ENCODE measurements around the gene RNF5.
A peak's percentile ranks its signal among the peaks of the same experiment; 100 is the strongest.
"Not testable (repeated sequence)": the region's sequence is repeated elsewhere in the genome, so short reads cannot be mapped to it uniquely, and the experiment has no call there.

Gene RNF5

DNA sequence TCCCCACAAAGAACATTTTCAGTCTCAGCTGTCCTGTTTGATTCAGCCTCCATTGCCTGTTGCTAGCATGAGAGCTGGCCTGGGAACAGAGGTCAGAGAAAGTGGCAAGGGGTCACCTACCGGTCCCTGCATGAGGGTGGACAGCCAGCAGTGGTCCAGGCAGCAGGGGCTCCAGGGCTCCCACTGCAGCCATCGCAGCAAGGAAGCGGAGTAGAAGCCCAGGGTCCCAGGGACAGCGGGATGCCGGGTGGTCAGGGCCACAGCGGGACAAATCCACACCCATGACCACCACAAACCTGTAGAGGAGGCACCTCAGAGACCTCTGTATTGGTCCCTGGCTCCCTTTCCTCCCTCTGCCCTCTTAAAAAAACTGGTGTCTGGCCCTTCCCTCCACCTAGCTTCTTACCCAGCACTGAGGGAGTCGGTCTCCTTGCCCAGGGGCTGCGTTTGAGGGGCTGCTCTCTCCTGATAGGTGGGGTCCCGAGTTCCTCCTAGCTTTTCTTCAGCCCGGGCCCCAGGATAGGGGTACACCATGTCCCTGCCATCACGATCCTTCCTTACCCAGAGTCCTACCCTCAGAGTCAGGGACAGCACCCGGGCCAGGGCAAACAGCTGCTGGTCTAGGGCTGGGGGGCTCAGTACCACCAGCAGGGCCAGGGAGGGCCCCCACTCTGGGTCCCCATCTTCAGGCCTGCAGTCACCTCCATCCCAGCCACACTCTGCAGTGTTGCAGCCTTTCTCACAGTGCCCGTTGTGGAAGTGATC lies 22.7 kb downstream of the RNF5 start:
- peaks cover 11% of the 10 kb centered on the region for H3K4me1 Mint-ChIP-seq
- H3K27ac Mint-ChIP-seq = no peak overlapping the region
- H3K9me3 Mint-ChIP-seq = no peaks in the 10 kb centered on the region
- no peaks in the 10 kb centered on the region for H3K27me3 Mint-ChIP-seq
- H3K4me3 Mint-ChIP-seq = no peak overlapping the region
- no peaks in the 10 kb centered on the region for H3K36me3 Mint-ChIP-seq

GRCh38 chr6:32202186-32202585 lies 24.0 kb downstream of the RNF5 start:
- no peak overlapping the region for H3K4me3 Mint-ChIP-seq
- no peaks in the 10 kb centered on the region for H3K27me3 Mint-ChIP-seq
- H3K4me1 Mint-ChIP-seq = peaks cover under 1% of the 10 kb centered on the region
- H3K9me3 Mint-ChIP-seq = no peaks in the 10 kb centered on the region
- H3K27ac Mint-ChIP-seq = no peak overlapping the region
- no peaks in the 10 kb centered on the region for H3K36me3 Mint-ChIP-seq

GRCh38 chr6:32203426-32204267 lies 25.4 kb downstream of the RNF5 start:
- no peaks in the 10 kb centered on the region for H3K9me3 Mint-ChIP-seq
- H3K27ac Mint-ChIP-seq = no peak overlapping the region
- no peaks in the 10 kb centered on the region for H3K4me1 Mint-ChIP-seq
- no peak overlapping the region for H3K4me3 Mint-ChIP-seq
- no peaks in the 10 kb centered on the region for H3K36me3 Mint-ChIP-seq
- no peaks in the 10 kb centered on the region for H3K27me3 Mint-ChIP-seq

- H3K36me3 Mint-ChIP-seq = no peaks in the 10 kb centered on the region
- no peaks in the 10 kb centered on the region for H3K27me3 Mint-ChIP-seq
- no peaks in the 10 kb centered on the region for H3K9me3 Mint-ChIP-seq
- no peak overlapping the region for H3K4me3 Mint-ChIP-seq
- no peaks in the 10 kb centered on the region for H3K4me1 Mint-ChIP-seq
- H3K27ac Mint-ChIP-seq = no peak overlapping the region
These were observed 26.1 kb downstream of the RNF5 start for GRCh38 chr6:32204268-32204715.

DNA sequence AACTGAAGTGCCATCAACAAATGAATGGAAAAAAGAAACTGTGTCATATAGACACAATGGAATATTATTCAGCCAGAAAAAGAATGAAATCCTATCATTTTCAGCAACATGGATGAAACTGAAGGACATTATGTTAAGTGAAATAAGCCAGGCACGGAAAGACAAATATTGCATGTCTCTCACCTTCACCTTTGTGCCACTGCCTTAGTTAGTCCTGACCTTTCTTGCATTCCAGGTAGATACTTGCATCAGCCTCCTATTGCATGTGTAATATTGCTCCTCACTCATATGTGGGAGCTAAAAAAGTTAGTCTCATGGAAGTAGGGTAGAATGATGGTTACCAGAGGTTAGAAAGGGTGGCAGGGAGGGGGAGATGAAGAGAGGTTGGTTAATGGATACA lies 30.8 kb downstream of the RNF5 start:
- H3K4me3 Mint-ChIP-seq = no peak overlapping the region
- no peaks in the 10 kb centered on the region for H3K9me3 Mint-ChIP-seq
- H3K27ac Mint-ChIP-seq = peak overlapping the region; percentile 19
- H3K4me1 Mint-ChIP-seq = no peaks in the 10 kb centered on the region
- no peaks in the 10 kb centered on the region for H3K27me3 Mint-ChIP-seq
- H3K36me3 Mint-ChIP-seq = no peaks in the 10 kb centered on the region

- Mint-ChIP-seq H3K36me3 (no peaks in the 10 kb centered on the region), H3K9me3 (no peaks in the 10 kb centered on the region), H3K27ac (no peak overlapping the region), H3K27me3 (no peaks in the 10 kb centered on the region), H3K4me1 (no peaks in the 10 kb centered on the region), H3K4me3 (no peak overlapping the region)
These were observed 32.0 kb downstream of the RNF5 start for GRCh38 chr6:32210191-32210601.

DNA sequence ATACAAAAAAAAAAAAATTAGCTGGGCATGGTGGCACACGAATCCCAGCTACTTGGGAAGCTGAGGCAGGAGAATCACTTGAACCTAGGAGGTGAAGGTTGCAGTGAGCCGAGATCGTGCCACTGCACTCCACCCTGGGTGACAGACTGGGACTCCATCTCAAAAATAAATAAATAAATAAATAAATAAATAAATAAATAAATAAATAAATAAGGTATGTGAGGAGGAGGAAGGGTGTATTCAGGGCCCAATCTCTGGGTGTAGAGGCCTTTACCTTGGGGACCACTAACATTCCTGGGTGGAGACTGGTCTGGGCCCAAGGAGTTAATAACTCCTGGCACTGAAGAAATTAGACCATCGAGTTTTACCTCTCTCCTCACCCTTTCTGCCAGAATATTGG lies 33.2 kb downstream of the RNF5 start:
- not testable (repeated sequence) for H3K27me3 Mint-ChIP-seq, H3K27ac Mint-ChIP-seq, H3K4me1 Mint-ChIP-seq, H3K36me3 Mint-ChIP-seq, H3K9me3 Mint-ChIP-seq, H3K4me3 Mint-ChIP-seq

- no peaks in the 10 kb centered on the region for H3K36me3 Mint-ChIP-seq
- no peaks in the 10 kb centered on the region for H3K9me3 Mint-ChIP-seq
- H3K4me3 Mint-ChIP-seq = no peak overlapping the region
- no peak overlapping the region for H3K27ac Mint-ChIP-seq
- no peaks in the 10 kb centered on the region for H3K4me1 Mint-ChIP-seq
- H3K27me3 Mint-ChIP-seq = no peaks in the 10 kb centered on the region
These were observed 34.0 kb downstream of the RNF5 start for GRCh38 chr6:32212076-32212760.

GRCh38 chr6:32213649-32214048 lies 35.4 kb downstream of the RNF5 start:
- H3K9me3 Mint-ChIP-seq = no peaks in the 10 kb centered on the region
- no peaks in the 10 kb centered on the region for H3K36me3 Mint-ChIP-seq
- no peaks in the 10 kb centered on the region for H3K4me1 Mint-ChIP-seq
- H3K27me3 Mint-ChIP-seq = no peaks in the 10 kb centered on the region
- no peak overlapping the region for H3K4me3 Mint-ChIP-seq
- no peak overlapping the region for H3K27ac Mint-ChIP-seq

GRCh38 chr6:32214126-32214525 lies 35.9 kb downstream of the RNF5 start:
- no peaks in the 10 kb centered on the region for H3K36me3 Mint-ChIP-seq
- no peak overlapping the region for H3K27ac Mint-ChIP-seq
- H3K4me3 Mint-ChIP-seq = no peak overlapping the region
- H3K27me3 Mint-ChIP-seq = no peaks in the 10 kb centered on the region
- no peaks in the 10 kb centered on the region for H3K4me1 Mint-ChIP-seq
- no peaks in the 10 kb centered on the region for H3K9me3 Mint-ChIP-seq

DNA sequence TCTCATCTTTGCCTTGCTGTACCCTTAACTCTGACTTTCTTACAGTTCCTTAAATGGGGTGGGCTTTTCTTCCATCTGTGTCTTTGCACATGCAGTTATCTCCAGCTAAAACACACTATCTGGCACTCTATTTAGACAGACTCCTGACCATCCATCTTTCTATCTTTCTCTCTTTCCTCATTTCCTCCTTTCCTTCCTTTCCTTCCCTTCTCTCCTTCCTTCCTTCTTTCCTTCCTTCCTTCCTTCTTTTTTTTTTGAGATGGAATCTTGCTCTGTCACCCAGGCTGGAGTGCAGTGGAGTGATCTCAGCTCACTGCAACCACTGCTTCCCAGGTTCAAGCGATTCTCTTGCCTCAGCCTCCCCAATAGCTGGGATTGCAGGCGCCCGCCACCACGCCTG lies 37.4 kb downstream of the RNF5 start:
- H3K27ac Mint-ChIP-seq = peak overlapping the region; percentile 61
- no peaks in the 10 kb centered on the region for H3K9me3 Mint-ChIP-seq
- H3K27me3 Mint-ChIP-seq = no peaks in the 10 kb centered on the region
- no peak overlapping the region for H3K4me3 Mint-ChIP-seq
- no peaks in the 10 kb centered on the region for H3K36me3 Mint-ChIP-seq
- H3K4me1 Mint-ChIP-seq = no peaks in the 10 kb centered on the region

GRCh38 chr6:32216285-32216684 lies 38.1 kb downstream of the RNF5 start:
- no peaks in the 10 kb centered on the region for H3K4me1 Mint-ChIP-seq
- H3K27me3 Mint-ChIP-seq = no peaks in the 10 kb centered on the region
- H3K27ac Mint-ChIP-seq = no peak overlapping the region
- no peaks in the 10 kb centered on the region for H3K36me3 Mint-ChIP-seq
- no peak overlapping the region for H3K4me3 Mint-ChIP-seq
- no peaks in the 10 kb centered on the region for H3K9me3 Mint-ChIP-seq

DNA sequence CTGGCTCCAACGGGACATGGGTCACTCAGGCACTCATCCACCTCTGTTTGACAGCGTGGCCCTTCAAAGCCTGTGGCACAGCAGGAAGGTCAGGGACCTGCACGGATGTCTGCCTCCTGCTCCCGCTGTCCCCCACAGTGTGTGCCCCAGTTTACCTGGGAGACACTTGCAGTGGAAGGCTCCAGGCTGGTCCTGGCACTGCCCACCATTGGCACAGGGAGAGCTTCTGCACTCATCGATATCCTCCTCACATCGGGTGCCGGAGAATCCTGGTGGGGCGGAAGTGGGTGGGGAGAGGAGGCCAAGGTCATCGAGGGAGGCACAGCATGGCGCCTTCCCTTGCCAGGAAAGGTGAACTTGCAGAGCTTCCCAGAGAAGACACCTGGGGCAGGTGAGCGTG lies 38.8 kb downstream of the RNF5 start:
- H3K27ac Mint-ChIP-seq = no peak overlapping the region
- no peaks in the 10 kb centered on the region for H3K36me3 Mint-ChIP-seq
- H3K27me3 Mint-ChIP-seq = no peaks in the 10 kb centered on the region
- no peaks in the 10 kb centered on the region for H3K4me1 Mint-ChIP-seq
- H3K4me3 Mint-ChIP-seq = no peak overlapping the region
- H3K9me3 Mint-ChIP-seq = no peaks in the 10 kb centered on the region

DNA sequence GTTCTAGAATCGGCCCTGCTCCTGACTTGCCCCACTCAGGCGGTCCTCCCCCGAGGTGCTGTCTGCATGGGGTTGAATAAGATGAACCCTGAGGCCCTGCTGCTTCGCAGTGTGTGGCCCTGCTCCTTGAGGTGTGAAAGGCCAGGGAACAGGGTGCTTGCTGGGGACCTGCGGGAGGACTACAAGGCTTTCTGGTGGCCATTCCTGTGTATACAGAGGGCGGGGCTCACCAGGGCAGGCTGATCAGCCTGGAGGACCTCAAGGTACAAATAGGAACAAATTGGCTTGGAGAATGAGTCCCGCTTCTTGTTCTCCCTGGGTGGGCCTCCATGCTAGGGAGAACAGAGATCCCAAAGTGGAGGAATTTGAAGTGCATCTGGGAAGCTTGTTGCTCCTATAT lies 40.0 kb downstream of the RNF5 start:
- no peaks in the 10 kb centered on the region for H3K36me3 Mint-ChIP-seq
- no peaks in the 10 kb centered on the region for H3K27me3 Mint-ChIP-seq
- H3K9me3 Mint-ChIP-seq = no peaks in the 10 kb centered on the region
- H3K4me1 Mint-ChIP-seq = peaks cover 11% of the 10 kb centered on the region
- H3K27ac Mint-ChIP-seq = no peak overlapping the region
- H3K4me3 Mint-ChIP-seq = no peak overlapping the region

DNA sequence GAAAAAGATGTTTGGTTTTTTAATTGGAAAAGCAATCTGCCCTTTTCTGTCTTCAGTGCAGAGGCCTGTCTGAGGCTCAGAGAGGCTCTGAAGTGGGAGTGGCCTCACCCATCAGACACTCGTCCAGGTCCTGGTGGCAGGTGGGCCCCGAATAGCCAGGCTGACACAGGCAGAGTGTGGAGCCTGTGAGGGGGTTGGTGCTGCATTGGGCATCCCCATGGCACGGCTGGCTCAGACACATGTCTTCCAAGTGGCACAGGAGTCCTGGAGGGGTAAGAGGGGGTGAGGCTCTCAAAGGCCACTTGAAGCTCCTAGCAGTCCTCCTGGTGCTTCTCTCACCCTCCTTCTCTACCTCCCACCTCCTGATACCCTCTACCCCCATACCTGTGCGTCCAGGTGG lies 41.8 kb downstream of the RNF5 start:
- Mint-ChIP-seq H3K4me1 (peaks cover 18% of the 10 kb centered on the region), H3K27me3 (no peaks in the 10 kb centered on the region), H3K27ac (no peak overlapping the region), H3K4me3 (no peak overlapping the region), H3K9me3 (no peaks in the 10 kb centered on the region), H3K36me3 (no peaks in the 10 kb centered on the region)

All from activated naive CD4-positive, alpha-beta T cell treated with anti-CD3 and anti-CD28 coated beads, Interleukin-2, amount 50 U/mL, for 24 hours (primary cell).